Stomach (tissue), 4 donors: ENCODE measurements around the gene FNDC11.

Source experiments
- POLR2A ChIP-seq, 4 donors: fragments of 450-650 bp; IDR thresholded peaks; one replicate each; pipeline ENCODE4 v1.6.1; 2016; ENCODE audit warnings: antibody characterized with exemption in 4 of 4, control low read depth in 2 of 4, mild to moderate bottlenecking in 1 of 4, moderate library complexity in 1 of 4
- POLR2AphosphoS5 ChIP-seq, 3 donors: sonication (generic); formaldehyde crosslinking; IDR thresholded peaks; one replicate each; pipeline ENCODE4 v1.6.1; 2016; ENCODE audit warnings: antibody characterized with exemption in 3 of 3
- TF ChIP-seq, protein P1 (sequence below), 7 experiments: fragments of 450-650 bp in 4 of 7; fragments of 200-600 bp in 3 of 7; sonication (generic) in 3 of 7; IDR thresholded peaks; one replicate each; pipeline ENCODE4 v1.5.1; 2016 to 2019; ENCODE audit warnings: antibody characterized with exemption in 7 of 7, control low read depth in 2 of 7, mild to moderate bottlenecking in 1 of 7

DNA sequence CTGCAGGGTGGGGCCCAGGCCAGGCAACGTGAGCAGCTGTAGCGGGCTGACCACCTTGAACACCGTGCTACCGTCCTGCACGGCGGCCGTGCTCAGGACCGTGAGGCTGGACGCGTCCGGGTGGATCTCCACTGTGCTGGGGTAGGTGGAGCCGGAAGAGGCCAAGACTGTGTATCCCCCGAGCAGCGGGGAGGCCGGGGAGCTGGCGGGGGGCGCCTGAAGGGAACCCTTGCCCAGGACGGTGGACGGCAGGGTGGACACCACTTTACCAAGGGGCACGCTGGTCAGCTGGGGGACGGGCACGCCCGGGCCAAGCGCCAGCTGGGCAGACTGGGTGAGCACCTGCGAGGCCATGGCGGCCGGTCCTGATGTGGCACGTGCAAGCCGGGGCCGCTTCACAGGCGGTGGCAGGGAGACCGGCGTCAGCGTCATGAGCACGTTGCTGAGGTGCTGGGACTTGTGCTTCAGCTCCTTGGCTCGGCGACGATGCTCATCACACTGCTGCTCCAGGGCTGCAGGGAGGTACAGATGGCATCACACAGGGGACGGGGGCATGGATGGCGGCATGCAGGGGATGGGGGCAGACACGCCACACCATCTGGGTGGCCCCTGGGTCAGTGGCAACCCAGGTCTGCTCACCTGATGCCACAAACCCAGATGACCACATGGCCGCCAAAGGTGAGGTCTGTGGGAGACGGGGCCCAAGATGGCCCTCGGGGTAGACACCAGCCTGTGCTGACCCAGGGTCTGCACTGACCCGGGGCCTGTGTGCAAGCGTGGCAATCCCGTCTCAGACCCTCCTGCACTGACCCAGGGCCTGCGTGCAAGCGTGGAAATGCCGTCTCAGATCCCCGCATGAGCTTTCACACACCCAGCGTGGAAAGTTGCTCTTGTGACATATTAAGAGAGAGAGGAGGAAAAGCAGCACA lies 36.5 kb downstream of the FNDC11 start:
- no peak for TF ChIP-seq POLR2A (IDR thresholded peaks at IDR 0.05)
- TF ChIP-seq POLR2AphosphoS5 (IDR thresholded peaks at IDR 0.05), result no peak
- TF ChIP-seq, protein P1, sequence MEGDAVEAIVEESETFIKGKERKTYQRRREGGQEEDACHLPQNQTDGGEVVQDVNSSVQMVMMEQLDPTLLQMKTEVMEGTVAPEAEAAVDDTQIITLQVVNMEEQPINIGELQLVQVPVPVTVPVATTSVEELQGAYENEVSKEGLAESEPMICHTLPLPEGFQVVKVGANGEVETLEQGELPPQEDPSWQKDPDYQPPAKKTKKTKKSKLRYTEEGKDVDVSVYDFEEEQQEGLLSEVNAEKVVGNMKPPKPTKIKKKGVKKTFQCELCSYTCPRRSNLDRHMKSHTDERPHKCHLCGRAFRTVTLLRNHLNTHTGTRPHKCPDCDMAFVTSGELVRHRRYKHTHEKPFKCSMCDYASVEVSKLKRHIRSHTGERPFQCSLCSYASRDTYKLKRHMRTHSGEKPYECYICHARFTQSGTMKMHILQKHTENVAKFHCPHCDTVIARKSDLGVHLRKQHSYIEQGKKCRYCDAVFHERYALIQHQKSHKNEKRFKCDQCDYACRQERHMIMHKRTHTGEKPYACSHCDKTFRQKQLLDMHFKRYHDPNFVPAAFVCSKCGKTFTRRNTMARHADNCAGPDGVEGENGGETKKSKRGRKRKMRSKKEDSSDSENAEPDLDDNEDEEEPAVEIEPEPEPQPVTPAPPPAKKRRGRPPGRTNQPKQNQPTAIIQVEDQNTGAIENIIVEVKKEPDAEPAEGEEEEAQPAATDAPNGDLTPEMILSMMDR (IDR thresholded peaks at IDR 0.05), result no peak
